HepG2 (cell line): Measurements from ENCODE around the gene SLC17A9. TPM values are rescaled to one million over a fixed set of nuclear protein-coding genes. Genes with fewer than 3 reads are reported as not detected.
A peak's percentile ranks its signal among the peaks of the same experiment; 100 is the strongest.

Experiments used
- BCL6 ChIP-seq: IDR thresholded peaks from 2 replicates; pipeline ENCODE4 v1.6.1; 2016; ENCODE audit warnings: missing genetic modification reagents, missing compliant biosample characterization
- BHLHE40 ChIP-seq: IDR thresholded peaks from 2 replicates; pipeline ENCODE4 v1.6.1; 2011; ENCODE audit warnings: low read length, improper control_type of control experiment
- FOXC1 ChIP-seq: sonication (generic); formaldehyde crosslinking; IDR thresholded peaks from 2 replicates; pipeline ENCODE4 v1.8.0; 2022; ENCODE audit warnings: mild to moderate bottlenecking, missing genetic modification reagents, borderline replicate concordance
- GTF3A ChIP-seq: sonication (generic); formaldehyde crosslinking; conservative IDR thresholded peaks from 2 replicates; pipeline ENCODE4 v1.4.0; 2020; ENCODE audit warnings: mild to moderate bottlenecking, missing genetic modification reagents
- MAFF ChIP-seq: IDR thresholded peaks from 2 replicates; pipeline ENCODE4 v1.6.1; 2011; ENCODE audit warnings: low read depth, low read length, improper control_type of control experiment
- NFE2 ChIP-seq: sonication (generic); formaldehyde crosslinking; IDR thresholded peaks from 2 replicates; pipeline ENCODE4 v1.4.0; 2020; ENCODE audit warnings: missing genetic modification reagents
- PHF5A ChIP-seq: IDR thresholded peaks from one replicate; pipeline ENCODE4 v1.6.1; 2018; ENCODE audit warnings: low read depth, missing genetic modification reagents; ENCODE audit not compliant: unreplicated experiment
- SIN3B ChIP-seq: fragments of 150-350 bp; IDR thresholded peaks from 2 replicates; pipeline ENCODE4 v1.6.1; 2014; ENCODE audit warnings: low read length
- SMAD3 ChIP-seq: sonication (generic); formaldehyde crosslinking; IDR thresholded peaks from 2 replicates; pipeline ENCODE4 v1.4.0; 2020; ENCODE audit warnings: missing genetic modification reagents
- TARDBP ChIP-seq: sonication (generic); formaldehyde crosslinking; IDR thresholded peaks from 2 replicates; pipeline ENCODE4 v1.8.0; 2022; ENCODE audit warnings: mild to moderate bottlenecking, missing genetic modification reagents
- TFDP2 ChIP-seq: sonication (generic); formaldehyde crosslinking; IDR thresholded peaks from 2 replicates; pipeline ENCODE4 v1.4.0; 2020; ENCODE audit warnings: missing genetic modification reagents
- ZBTB34 ChIP-seq: sonication (generic); formaldehyde crosslinking; IDR thresholded peaks from 2 replicates; pipeline ENCODE4 v1.8.0; 2022; ENCODE audit warnings: mild to moderate bottlenecking, missing genetic modification reagents
- ZNF142 ChIP-seq: sonication (generic); formaldehyde crosslinking; IDR thresholded peaks from 2 replicates; pipeline ENCODE4 v1.4.0; 2020; ENCODE audit warnings: missing genetic modification reagents
- ZNF17 ChIP-seq: sonication (generic); formaldehyde crosslinking; IDR thresholded peaks from 2 replicates; pipeline ENCODE4 v1.5.0; 2020; ENCODE audit warnings: mild to moderate bottlenecking, missing genetic modification reagents
- ZNF230 ChIP-seq: sonication (generic); formaldehyde crosslinking; IDR thresholded peaks from 2 replicates; pipeline ENCODE4 v1.4.0; 2020; ENCODE audit warnings: mild to moderate bottlenecking, missing genetic modification reagents
- ZNF24 ChIP-seq: fragments of 450-650 bp; IDR thresholded peaks from 2 replicates; pipeline ENCODE4 v1.6.1; 2017; ENCODE audit warnings: antibody characterized with exemption, mild to moderate bottlenecking
- ZNF274 ChIP-seq: sonication (generic); formaldehyde crosslinking; IDR thresholded peaks from 2 replicates; pipeline ENCODE4 v1.5.1; 2020; ENCODE audit warnings: mild to moderate bottlenecking, missing genetic modification reagents
- ZNF460 ChIP-seq: sonication (generic); formaldehyde crosslinking; IDR thresholded peaks from 2 replicates; pipeline ENCODE4 v1.5.1; 2020; ENCODE audit warnings: missing genetic modification reagents, mild to moderate bottlenecking, borderline replicate concordance
- ZNF572 ChIP-seq: sonication (generic); formaldehyde crosslinking; IDR thresholded peaks from 2 replicates; pipeline ENCODE4 v1.5.1; 2020; ENCODE audit warnings: mild to moderate bottlenecking, missing genetic modification reagents
- ZNF589 ChIP-seq: sonication (generic); formaldehyde crosslinking; conservative IDR thresholded peaks from 2 replicates; pipeline ENCODE4 v1.8.0; 2022; ENCODE audit warnings: mild to moderate bottlenecking, moderate library complexity, missing genetic modification reagents
- ZNF724P ChIP-seq: sonication (generic); formaldehyde crosslinking; IDR thresholded peaks from 2 replicates; pipeline ENCODE4 v1.8.0; 2022; ENCODE audit warnings: missing genetic modification reagents, borderline replicate concordance
- ZNF790 ChIP-seq: sonication (generic); formaldehyde crosslinking; IDR thresholded peaks from 2 replicates; pipeline ENCODE4 v1.8.0; 2022; ENCODE audit warnings: missing genetic modification reagents, mild to moderate bottlenecking, borderline replicate concordance
- ZSCAN21 ChIP-seq: sonication (generic); formaldehyde crosslinking; IDR thresholded peaks from 2 replicates; pipeline ENCODE4 v1.8.0; 2022; ENCODE audit warnings: mild to moderate bottlenecking, missing genetic modification reagents, moderate library complexity, borderline replicate concordance
- ZSCAN31 ChIP-seq: sonication (generic); formaldehyde crosslinking; IDR thresholded peaks from 2 replicates; pipeline ENCODE4 v1.5.0; 2020; ENCODE audit warnings: low read depth, mild to moderate bottlenecking, missing genetic modification reagents
- polyA plus RNA-seq, 8 experiments: library from polyadenylated mRNA; depleted of rRNA in 3 of 8; stranded (reverse) in 7 of 8; unstranded in 1 of 8; fragments of >200 nt; fragmentation: Illumina TruSeq in 4 of 8; extraction: Trizol in 4 of 8; gene quantifications; 2 replicates each; pipeline versions ENCODE4 v1.2.1 to v1.2.3, GENCODE V29; 2011 to 2016; ENCODE audit warnings: low read depth in 4 of 8, missing spikeins in 1 of 8, mixed read lengths in 1 of 8; ENCODE audit not compliant: insufficient read depth in 1 of 8
- total RNA-seq, 5 experiments: library from RNA; depleted of rRNA; stranded (reverse); fragments of >200 nt; fragmentation: Illumina TruSeq; extraction: Trizol; gene quantifications; 2 replicates each; pipeline ENCODE4 v1.2.3, GENCODE V29; 2016; ENCODE audit warnings: low read depth in 1 of 5

SLC17A9 gene
- total and polyA plus RNA-seq, 2 of the 13 experiments (the other 11 are each of a cell fraction or from before 2014, with no cell fraction given) = 110 to 191 TPM

GRCh38 chr20:62921119-62921687 lies 31.3 kb upstream of the SLC17A9 start (continued):
- peak; percentile 55 for TF ChIP-seq ZNF460 (CRISPR knock-in tag)
- TF ChIP-seq BCL6 (CRISPR knock-in tag) = peak; percentile 58
- no peak for TF ChIP-seq GTF3A (CRISPR knock-in tag)
- TF ChIP-seq ZNF790 (CRISPR knock-in tag) = no peak
- no peak for TF ChIP-seq ZSCAN21
- TF ChIP-seq ZSCAN31 = peak; percentile 72; the same call in 1 of the 2 replicates
- no peak for TF ChIP-seq BHLHE40
- no peak for TF ChIP-seq ZNF24
- no peak for TF ChIP-seq ZBTB34 (CRISPR knock-in tag)
- no peak for TF ChIP-seq SIN3B
- TF ChIP-seq ZNF230 = no peak
- peak; percentile 37; the same call in 1 of the 2 replicates for TF ChIP-seq SMAD3 (CRISPR knock-in tag)
- no peak for TF ChIP-seq NFE2
- TF ChIP-seq ZNF142 = no peak
- TF ChIP-seq ZNF589 = no peak
- no peak for TF ChIP-seq TFDP2 (CRISPR knock-in tag)
- TF ChIP-seq PHF5A (CRISPR knock-in tag) = peak; percentile 44
- TF ChIP-seq FOXC1 = peak; percentile 69; the same call in 1 of the 2 replicates
- TF ChIP-seq ZNF17 (CRISPR knock-in tag) = no peak
- 0 out of 2 replicates have a peak, but pooled peaks have one; percentile 24 for TF ChIP-seq ZNF572
- TF ChIP-seq MAFF = peak; percentile 95
- 0 out of 2 replicates have a peak, but pooled peaks have one; percentile 38 for TF ChIP-seq ZNF724P
- TF ChIP-seq ZNF274 (CRISPR knock-in tag) = peak; percentile 53; the same call in 1 of the 2 replicates
- peak; percentile 66; the same call in 1 of the 2 replicates for TF ChIP-seq TARDBP
